Measurements from ENCODE around the gene ADAM17. TPM values are rescaled to one million over a fixed set of nuclear protein-coding genes. Genes with fewer than 3 reads are reported as not detected.
"Not testable (repeated sequence)": the region's sequence is repeated elsewhere in the genome, so short reads cannot be mapped to it uniquely, and the experiment has no call there.

Gene ADAM17
- total and polyA plus RNA-seq, 5 experiments from 2014 or later, result 6.9 to 27.9 (median 7.8) TPM

DNA sequence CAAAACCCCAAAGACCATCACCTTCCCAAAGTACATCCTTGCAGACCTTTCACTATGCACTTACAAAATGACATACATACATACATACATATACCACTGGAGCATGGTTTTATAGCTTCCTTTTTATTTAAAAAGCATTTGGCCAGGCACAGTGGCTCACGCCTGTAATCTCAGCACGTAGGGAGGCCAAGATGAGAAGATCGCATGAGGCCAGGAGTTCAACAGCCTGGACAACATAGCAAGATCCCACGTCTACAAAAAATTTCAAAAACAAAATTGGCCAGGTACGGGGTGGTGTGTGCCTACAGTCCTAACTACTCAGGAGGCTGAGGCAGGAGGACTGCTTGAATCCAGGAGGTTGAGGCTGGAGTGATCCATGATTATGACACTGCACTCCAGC, 29.9 kb upstream of the ADAM17 start:
- POLR2A ChIA-PET, result no interaction called here
- peaks cover 4 to 65% (median 20%) of the 10 kb centered on the region in 3 donors for H3K36me3 Mint-ChIP-seq
- no peaks in the 10 kb centered on the region for H3K9me3 Mint-ChIP-seq
- H3K4me1 Mint-ChIP-seq, result no peaks in the 10 kb centered on the region
- H3K4me3 Mint-ChIP-seq, result no peak overlapping the region
- DNase-seq (no peak), ATAC-seq (no peak)
- peak overlapping the region in 2 of 10 donors; percentile 20 to 54 for H3K27ac Mint-ChIP-seq
- no peaks in the 10 kb centered on the region for H3K27me3 Mint-ChIP-seq

DNA sequence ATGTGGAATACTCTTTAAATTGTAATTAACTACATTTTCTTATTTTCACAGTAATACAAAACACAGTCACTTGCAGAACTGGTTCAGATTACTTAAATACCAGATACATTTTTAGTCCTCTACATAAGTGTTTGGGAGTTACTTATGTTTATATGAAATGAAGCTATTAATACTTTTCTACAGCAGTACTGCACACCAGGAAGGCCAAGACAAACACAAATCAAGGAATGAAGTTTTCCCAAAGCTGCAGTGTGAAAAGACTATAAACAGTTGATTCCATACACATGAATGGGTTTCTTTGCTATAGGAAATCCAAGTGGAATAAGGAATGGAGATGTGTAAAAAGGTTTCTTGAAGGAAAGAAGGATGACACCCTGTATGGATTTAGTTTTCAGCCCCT, 29.3 kb upstream of the ADAM17 start:
- POLR2A ChIA-PET, ATAC-seq, DNase-seq, H3K4me3 Mint-ChIP-seq, H3K9me3 Mint-ChIP-seq, H3K27me3 Mint-ChIP-seq, H3K4me1 Mint-ChIP-seq: not testable (repeated sequence)
- H3K36me3 Mint-ChIP-seq, result peaks cover 4 to 61% (median 19%) of the 10 kb centered on the region in 3 donors
- peak overlapping the region in 1 of 10 donors; percentile 34 for H3K27ac Mint-ChIP-seq

DNA sequence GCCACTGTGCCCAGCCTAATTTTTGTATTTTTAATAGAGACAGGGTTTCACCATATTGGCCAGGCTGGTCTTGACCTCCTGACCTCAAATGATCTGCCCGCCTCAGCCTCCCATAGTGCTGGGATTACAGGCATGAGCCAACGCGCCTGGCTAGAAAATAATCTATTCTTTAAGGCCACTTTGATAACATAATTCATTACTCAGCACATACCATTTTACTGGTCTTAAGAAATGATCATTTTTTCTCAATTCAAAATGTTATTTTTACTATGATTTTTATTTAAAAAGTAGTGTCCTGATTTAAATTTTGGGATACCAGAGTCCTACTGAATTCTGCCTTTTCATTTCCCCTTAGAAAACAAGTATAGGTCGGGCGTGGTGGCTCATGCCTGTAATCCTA, 27.0 kb upstream of the ADAM17 start:
- Mint-ChIP-seq H3K27me3 (no peaks in the 10 kb centered on the region), H3K9me3 (no peaks in the 10 kb centered on the region)

DNA sequence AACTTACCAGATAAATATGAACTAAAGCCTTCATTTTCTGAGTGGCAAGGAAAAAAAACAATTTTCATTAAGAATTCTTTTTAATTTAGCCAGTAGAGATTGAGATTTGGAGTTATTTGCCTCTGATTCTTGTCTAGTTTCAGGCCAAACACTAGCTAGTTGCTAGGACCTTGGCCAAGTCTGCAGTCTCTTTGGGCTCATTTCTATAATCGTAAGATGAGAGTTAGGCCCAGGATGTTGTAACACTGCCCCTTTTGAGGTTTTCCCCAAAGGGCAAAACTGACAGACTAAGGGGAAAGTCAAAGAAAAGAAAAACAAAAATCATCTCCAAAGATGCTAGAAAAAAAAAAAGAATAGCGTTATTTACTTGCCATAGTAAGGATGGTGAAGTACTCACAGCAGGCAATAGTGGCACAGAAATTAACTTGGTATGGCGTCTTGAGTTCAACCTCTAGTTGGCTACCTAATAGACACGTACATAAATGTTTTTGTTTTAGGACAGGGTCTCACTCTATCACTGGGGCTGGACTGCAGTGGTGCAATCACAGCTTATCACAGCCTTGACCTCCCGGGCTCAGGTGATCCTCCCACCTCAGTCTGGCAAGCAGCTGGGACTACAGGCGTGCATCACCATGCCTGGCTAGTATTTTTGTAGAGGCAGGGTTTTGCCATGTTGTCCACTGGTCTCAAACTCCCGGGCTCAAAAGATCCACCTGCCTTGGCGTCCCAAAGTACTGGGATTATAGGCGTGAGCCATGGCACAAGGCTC, 23.0 kb upstream of the ADAM17 start:
- Mint-ChIP-seq H3K4me1 (no peaks in the 10 kb centered on the region), H3K27me3 (no peaks in the 10 kb centered on the region), H3K36me3 (peaks cover 0 to 12% (median 5%) of the 10 kb centered on the region in 3 donors), H3K27ac (peak overlapping the region in 2 of 10 donors; percentile 41 to 67), H3K4me3 (no peak overlapping the region), H3K9me3 (no peaks in the 10 kb centered on the region)
- DNase-seq, result no peak
- ATAC-seq, result peak in 1 of 2 donors; percentile 7
- POLR2A ChIA-PET, result interaction anchor here (0.6 to 0.9 kb wide), 2 partner anchors 17 to 23 kb away, joined by 4 read pairs; partner anchors contain the start of gene ADAM17

More for the DNA sequence above, 27.0 kb upstream of the ADAM17 start:
- DNase-seq, result no peak
- Mint-ChIP-seq H3K4me3 (no peak overlapping the region), H3K4me1 (no peaks in the 10 kb centered on the region), H3K36me3 (peaks cover 4 to 45% (median 15%) of the 10 kb centered on the region in 3 donors), H3K27ac (no peak overlapping the region)
- POLR2A ChIA-PET, result no interaction called here
- no peak for ATAC-seq

DNA sequence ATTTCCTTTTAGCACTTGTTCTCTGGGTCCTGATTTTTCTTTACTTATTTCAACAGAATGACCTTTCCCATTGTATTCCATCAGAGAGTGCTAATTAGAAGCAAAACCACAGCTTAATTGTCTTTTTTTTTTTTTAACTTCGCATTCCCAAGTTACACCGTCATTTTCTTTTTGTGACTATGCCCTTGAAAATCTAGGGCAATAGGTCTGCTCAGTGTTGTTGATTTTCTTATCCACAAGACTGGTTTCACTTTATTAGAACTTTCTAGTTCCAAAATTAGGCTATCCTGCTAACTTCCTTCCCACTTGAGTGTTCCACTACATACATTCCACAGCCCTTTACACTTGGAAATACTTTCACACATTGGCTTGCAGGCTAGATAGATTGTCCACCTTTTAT, 18.7 kb upstream of the ADAM17 start:
- POLR2A ChIA-PET, result no interaction called here
- DNase-seq, result no peak
- H3K9me3 Mint-ChIP-seq, result no peaks in the 10 kb centered on the region
- ATAC-seq, result no peak
- no peak overlapping the region for H3K27ac Mint-ChIP-seq
- H3K36me3 Mint-ChIP-seq, result no peaks in the 10 kb centered on the region
- H3K27me3 Mint-ChIP-seq, result no peaks in the 10 kb centered on the region
- no peaks in the 10 kb centered on the region for H3K4me1 Mint-ChIP-seq
- H3K4me3 Mint-ChIP-seq, result no peak overlapping the region

DNA sequence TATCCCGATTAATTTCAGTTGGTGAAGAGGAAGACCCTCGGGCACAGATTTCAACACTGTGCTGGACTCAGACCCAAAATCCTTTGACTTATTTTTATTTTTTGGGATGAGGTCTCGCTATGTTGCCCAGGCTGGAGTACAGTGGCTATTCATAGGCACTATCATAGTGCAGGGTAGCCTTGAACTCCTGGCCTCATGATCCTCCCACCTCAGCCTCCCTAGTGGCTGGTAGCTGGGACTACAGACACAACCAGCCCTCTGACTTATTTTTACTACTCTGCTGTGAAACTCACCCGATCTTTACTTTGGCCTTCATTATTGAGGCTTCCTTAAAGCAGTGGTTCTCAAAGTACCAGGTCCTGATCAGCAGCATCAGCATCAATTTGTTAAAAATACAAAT, 18.2 kb upstream of the ADAM17 start:
- ATAC-seq (no peak), DNase-seq (no peak)
- Mint-ChIP-seq H3K27me3 (no peaks in the 10 kb centered on the region), H3K27ac (no peak overlapping the region), H3K4me3 (no peak overlapping the region), H3K4me1 (no peaks in the 10 kb centered on the region), H3K36me3 (no peaks in the 10 kb centered on the region), H3K9me3 (no peaks in the 10 kb centered on the region)
- POLR2A ChIA-PET, result no interaction called here

DNA sequence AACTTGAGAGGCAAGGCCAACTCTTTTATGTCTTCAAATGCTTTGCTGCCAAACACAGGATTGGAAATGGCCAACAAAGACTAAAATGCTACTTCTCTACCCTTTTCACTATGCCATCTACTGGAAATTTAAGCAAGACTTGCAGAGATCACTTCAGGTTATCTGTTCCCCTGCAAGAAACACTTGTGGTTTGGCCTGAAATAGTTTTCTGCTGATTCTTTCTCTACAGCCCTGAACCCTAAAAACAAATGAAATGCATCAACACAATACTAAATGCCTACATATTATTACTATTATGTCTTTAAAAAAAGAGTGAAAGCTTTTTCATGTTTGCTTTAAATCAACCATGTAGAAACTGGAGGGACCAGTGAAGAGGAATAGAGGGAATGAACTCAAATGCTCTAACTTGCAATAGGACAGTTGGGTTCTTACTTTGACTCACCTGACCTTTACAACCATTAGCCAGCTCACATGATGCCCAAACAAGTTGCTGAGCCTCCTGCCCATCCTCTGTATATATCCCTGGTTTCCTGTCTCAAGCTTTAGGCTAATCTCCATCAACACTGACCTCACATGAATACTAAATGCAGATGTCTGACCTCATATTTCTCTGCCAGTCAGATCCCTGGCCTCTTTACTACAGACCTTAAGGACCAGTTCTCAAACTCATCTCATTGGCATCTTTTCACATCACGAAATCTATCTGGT, 17.5 kb upstream of the ADAM17 start:
- ATAC-seq, result no peak
- POLR2A ChIA-PET, result no interaction called here
- H3K27me3 Mint-ChIP-seq, result no peaks in the 10 kb centered on the region

DNA sequence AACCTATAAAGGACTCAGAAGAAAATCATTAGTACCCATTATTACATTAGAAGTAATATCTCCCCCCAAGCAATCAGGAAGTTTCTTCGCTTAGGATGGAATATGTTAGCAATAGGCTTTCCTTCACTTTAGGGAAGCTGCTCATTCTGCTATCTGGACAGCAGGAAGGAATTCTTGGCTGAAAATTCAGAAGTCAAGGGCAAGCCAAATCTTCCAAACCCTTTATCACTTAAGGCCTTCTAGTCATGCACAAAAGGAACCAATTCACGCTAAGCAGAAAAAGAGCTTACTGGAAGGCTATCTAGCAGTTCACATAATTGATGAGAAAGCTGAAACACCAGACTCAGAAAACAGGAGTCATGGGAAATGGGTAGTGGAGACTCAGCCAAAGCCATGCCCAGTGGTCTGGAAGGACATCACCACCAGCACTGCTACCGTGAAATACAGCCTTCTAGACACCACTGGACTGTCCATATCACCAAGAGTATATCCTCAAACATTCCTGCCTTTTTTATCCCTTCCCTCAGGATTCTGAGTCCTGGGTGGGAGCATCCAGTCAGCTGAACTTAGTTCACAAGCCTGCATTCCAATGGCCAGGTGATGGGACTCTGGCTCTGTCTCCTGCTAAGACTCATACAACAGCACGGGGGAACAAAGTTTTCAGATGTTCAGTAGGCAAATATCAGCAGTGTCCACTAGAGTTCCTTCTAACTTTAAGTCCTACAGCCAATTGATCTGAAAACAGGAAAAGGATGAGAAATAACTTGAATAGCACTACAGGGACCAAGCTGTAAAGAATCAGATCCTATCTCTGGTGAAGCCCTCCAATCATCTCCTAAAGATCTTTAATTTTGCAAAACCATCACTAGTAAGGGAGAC, 14.8 kb upstream of the ADAM17 start:
- ATAC-seq, result no peak
- POLR2A ChIA-PET, result no interaction called here
- no peaks in the 10 kb centered on the region for H3K9me3 Mint-ChIP-seq

More for the DNA sequence above, 17.5 kb upstream of the ADAM17 start:
- Mint-ChIP-seq H3K4me1 (no peaks in the 10 kb centered on the region), H3K36me3 (no peaks in the 10 kb centered on the region), H3K27ac (no peak overlapping the region), H3K9me3 (no peaks in the 10 kb centered on the region), H3K4me3 (no peak overlapping the region)
- DNase-seq, result no peak

DNA sequence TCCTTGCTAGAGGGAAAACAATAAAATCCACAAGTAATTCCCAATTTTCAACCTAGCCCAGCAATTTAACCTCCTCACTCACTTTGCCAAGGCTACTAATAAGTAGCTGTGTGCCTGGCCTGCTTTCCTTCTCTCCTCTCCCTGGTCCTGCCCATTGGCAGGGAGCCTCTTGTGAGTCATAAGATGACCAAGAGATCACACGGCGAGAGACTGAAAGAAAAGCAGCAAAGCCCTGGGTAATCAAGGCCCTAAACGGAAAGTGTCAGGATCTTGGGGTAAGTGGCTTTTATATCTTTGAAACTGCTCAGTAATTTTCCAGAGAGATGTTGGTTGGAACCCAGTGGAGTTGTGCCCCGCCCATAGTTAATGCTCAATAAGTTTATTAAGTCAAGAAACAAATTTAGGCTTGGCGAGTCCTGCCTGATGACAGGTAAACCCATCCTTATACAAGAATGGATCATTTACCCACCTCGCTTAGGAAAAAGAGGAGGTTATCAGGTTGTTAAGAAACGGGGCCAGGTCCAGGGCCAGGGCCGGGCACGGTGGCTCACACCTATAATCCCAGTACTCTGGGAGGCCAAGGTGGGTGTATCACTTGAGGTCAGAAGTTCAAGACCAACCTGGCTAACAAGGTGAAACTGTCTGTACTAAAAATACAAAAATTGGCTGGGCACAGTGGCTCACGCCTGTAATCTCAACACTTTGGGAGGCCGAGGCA, 10.0 kb upstream of the ADAM17 start:
- ATAC-seq (no peak), DNase-seq (no peak)
- Mint-ChIP-seq H3K27me3 (no peaks in the 10 kb centered on the region), H3K9me3 (peaks cover 0 to 1% (median 0%) of the 10 kb centered on the region in 9 donors), H3K4me1 (no peaks in the 10 kb centered on the region), H3K36me3 (no peaks in the 10 kb centered on the region), H3K27ac (no peak overlapping the region), H3K4me3 (no peak overlapping the region)
- POLR2A ChIA-PET, result interaction anchor here (0.6 to 1.7 kb wide), 2 partner anchors 9 to 503 kb away, joined by 3 to 4 read pairs; no protein-coding TSS in a partner anchor

More for the DNA sequence above, 14.8 kb upstream of the ADAM17 start:
- no peak overlapping the region for H3K4me3 Mint-ChIP-seq
- H3K27me3 Mint-ChIP-seq, result no peaks in the 10 kb centered on the region
- no peaks in the 10 kb centered on the region for H3K4me1 Mint-ChIP-seq
- H3K36me3 Mint-ChIP-seq, result no peaks in the 10 kb centered on the region
- H3K27ac Mint-ChIP-seq, result no peak overlapping the region
- no peak for DNase-seq

DNA sequence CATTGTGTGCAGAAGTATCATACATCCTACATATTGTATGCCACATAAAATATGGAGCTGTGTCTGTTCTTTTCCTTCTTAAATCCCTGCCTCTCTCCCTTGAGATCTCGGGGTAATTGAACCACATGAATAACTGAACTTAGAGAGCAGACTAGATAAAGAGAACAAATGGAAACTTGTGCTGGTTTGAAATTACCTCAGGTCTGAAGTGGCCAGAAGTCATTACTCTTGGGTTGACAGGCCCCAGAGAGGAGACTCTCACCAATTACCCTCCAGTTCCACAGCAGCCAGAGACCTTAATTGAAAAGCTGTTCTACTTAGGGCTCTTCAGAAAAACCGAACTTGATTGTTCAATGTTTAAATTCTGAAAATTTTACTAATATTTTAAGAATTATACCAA, 5.0 kb upstream of the ADAM17 start:
- H3K27me3 Mint-ChIP-seq, result no peaks in the 10 kb centered on the region
- DNase-seq (no peak), ATAC-seq (no peak)
- peaks cover 0 to 1% (median 0%) of the 10 kb centered on the region in 9 donors for H3K9me3 Mint-ChIP-seq
- H3K4me1 Mint-ChIP-seq, result peaks cover 6 to 16% (median 14%) of the 10 kb centered on the region in 4 donors
- H3K36me3 Mint-ChIP-seq, result no peaks in the 10 kb centered on the region
- H3K4me3 Mint-ChIP-seq, result no peak overlapping the region
- peak overlapping the region in 3 of 10 donors; percentile 2 to 43 (median 3) for H3K27ac Mint-ChIP-seq
- POLR2A ChIA-PET, result no interaction called here

DNA sequence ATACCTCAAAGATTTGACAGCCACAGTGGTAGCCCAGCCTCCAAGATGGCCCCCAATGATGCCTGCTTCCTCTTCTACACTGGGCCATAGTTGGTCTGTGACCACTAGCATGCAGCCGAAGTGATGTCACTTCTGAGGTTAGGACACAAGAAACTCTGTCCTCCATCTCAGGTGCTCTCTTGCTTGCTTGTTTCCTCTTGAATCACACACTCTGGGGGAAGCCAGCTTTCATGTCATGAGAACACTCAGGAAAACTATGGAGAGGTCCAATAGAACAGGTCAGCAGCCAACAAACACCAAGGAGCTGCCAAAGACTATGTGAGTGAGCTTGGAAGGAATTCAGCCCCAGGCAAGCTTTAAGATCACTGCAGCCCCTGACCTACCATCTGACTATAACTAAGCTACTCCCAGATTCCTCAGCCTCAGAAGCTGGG, 3.3 kb upstream of the ADAM17 start:
- no peaks in the 10 kb centered on the region for H3K27me3 Mint-ChIP-seq
- H3K27ac Mint-ChIP-seq, result peak overlapping the region in 4 of 10 donors; percentile 28 to 91 (median 78)
- no peak for DNase-seq
- peaks cover 17 to 30% (median 28%) of the 10 kb centered on the region in 4 donors for H3K4me1 Mint-ChIP-seq
- H3K4me3 Mint-ChIP-seq, result peak overlapping the region in 2 of 10 donors; percentile 43 to 77
- peaks cover 0 to 1% (median 0%) of the 10 kb centered on the region in 9 donors for H3K9me3 Mint-ChIP-seq
- ATAC-seq, result no peak
- POLR2A ChIA-PET, result interaction anchor here (0.6 to 1.0 kb wide), 3 partner anchors 72 to 96 kb away, joined by 3 to 6 read pairs (median 4); partner anchors contain the start of gene YWHAQ
- no peaks in the 10 kb centered on the region for H3K36me3 Mint-ChIP-seq

Measured in naive thymus-derived CD8-positive, alpha-beta T cell (primary cell).